Esophagus muscularis mucosa (tissue), 4 donors: ENCODE measurements around the gene GPR33.

Experiments
- EP300 ChIP-seq: sonication (generic); formaldehyde crosslinking; IDR thresholded peaks from one replicate; pipeline ENCODE4 v1.6.1; 2017; ENCODE audit warnings: antibody characterized with exemption
- POLR2A ChIP-seq: fragments of 450-650 bp; IDR thresholded peaks from one replicate; pipeline ENCODE4 v1.6.1; 2017; ENCODE audit warnings: antibody characterized with exemption, moderate library complexity, mild to moderate bottlenecking, low read depth
- POLR2AphosphoS5 ChIP-seq, 2 donors: sonication (generic); formaldehyde crosslinking; IDR thresholded peaks; one replicate each; pipeline ENCODE4 v1.6.1; 2017; ENCODE audit warnings: antibody characterized with exemption in 2 of 2
- TF ChIP-seq, protein P1 (sequence below), 3 experiments: fragments of 200-600 bp in 2 of 3; fragments of 450-650 bp in 1 of 3; sonication (generic) in 2 of 3; IDR thresholded peaks; one replicate each; pipeline ENCODE4 v1.5.1; 2017 to 2019; ENCODE audit warnings: antibody characterized with exemption in 3 of 3, mild to moderate bottlenecking in 2 of 3, moderate library complexity in 1 of 3

- TF ChIP-seq, protein P1, sequence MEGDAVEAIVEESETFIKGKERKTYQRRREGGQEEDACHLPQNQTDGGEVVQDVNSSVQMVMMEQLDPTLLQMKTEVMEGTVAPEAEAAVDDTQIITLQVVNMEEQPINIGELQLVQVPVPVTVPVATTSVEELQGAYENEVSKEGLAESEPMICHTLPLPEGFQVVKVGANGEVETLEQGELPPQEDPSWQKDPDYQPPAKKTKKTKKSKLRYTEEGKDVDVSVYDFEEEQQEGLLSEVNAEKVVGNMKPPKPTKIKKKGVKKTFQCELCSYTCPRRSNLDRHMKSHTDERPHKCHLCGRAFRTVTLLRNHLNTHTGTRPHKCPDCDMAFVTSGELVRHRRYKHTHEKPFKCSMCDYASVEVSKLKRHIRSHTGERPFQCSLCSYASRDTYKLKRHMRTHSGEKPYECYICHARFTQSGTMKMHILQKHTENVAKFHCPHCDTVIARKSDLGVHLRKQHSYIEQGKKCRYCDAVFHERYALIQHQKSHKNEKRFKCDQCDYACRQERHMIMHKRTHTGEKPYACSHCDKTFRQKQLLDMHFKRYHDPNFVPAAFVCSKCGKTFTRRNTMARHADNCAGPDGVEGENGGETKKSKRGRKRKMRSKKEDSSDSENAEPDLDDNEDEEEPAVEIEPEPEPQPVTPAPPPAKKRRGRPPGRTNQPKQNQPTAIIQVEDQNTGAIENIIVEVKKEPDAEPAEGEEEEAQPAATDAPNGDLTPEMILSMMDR (IDR thresholded peaks at IDR 0.05): no peak
- TF ChIP-seq EP300 (no peak), POLR2A (no peak), POLR2AphosphoS5 (IDR thresholded peaks at IDR 0.05) (no peak)
Observed at GRCh38 chr14:31439561-31439960, 48.3 kb downstream of the GPR33 start.
